ENCODE results near the gene ZNF444.

ZNF444 gene

DNA sequence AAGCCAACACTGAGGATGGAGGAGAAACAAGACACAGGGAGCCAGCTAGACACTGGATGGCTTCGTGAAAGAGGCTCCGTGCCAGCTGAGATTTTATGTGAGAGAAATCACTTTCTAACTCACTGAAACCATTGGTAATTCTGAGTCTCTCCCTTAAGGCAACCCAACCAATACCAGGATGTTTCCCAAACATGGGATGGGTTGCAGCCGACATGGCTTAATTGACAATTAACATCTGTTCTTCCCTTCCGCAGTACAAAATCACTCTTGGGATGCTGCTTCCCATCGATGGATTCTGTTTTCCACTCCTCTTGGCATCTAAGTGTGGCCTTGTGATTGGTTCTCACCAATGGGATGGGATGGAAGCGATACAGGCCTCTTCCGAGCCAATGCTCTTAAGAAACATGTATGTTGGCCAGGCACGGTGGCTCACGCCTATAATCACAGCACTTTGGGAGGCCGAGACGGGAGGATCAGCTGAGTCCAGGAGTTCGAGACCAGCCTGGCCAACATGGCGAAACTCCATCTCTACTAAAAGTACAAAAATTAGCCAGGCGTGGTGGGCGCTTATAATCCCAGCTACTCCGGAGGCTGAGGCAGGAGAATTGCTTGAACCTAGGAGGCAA lies 17.7 kb upstream of the ZNF444 start:
- DNase-seq = no peak

DNA sequence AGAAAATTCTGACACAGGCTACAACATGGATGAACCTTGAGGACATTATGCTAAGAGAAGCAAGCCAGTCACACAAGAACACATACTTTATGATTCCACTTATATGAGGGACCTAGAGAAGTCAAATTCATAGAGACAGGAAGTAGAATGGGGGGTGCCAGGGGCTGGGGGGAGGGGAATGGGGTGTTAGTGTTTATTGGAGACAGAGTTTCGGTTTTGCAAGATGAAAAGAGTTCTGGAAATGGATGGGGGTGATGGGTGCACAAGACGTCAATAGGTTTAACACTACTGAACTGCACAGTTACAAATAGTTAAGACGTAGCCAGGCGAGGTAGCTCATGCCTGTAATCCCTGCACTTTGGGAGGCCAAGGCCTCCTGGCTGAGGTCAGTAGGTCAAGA lies 16.5 kb upstream of the ZNF444 start:
- no peak for DNase-seq

DNA sequence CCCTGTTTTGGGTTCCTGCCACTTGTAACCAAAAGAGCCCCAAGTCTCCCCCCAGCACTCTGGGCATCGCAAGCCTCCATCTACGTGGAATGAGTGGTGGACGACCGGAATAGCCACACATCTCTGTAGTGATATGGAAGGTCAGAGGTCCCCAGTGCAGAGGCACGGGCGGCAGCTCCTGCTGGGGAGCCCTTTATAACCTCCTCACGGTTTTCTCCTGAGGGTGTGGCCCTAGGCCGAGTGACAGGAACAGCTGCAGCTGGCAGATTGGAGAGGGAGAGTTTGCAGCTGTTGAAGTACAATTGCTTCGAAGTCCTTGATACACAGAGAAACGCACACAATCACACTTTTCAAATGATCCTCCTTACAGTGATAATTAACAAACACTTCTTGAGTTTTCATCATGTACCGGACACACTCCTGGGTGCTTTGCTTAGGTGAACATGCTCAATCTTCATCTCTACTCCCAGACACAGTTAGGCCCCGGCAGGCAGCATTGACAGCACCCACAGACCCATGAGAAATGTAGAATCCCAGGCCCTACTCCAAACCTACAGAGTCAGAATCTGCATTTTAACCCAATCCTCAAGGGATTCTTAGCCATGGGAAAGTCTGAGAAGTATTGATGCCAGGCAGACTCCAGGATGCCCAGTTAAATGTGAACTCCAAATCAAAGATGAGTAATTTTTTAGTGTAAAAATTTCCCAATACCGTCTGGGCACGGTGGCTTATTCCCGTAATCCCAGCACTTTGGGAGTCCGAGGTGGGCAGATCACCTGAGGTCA lies 15.1 kb upstream of the ZNF444 start:
- DNase-seq = no peak

DNA sequence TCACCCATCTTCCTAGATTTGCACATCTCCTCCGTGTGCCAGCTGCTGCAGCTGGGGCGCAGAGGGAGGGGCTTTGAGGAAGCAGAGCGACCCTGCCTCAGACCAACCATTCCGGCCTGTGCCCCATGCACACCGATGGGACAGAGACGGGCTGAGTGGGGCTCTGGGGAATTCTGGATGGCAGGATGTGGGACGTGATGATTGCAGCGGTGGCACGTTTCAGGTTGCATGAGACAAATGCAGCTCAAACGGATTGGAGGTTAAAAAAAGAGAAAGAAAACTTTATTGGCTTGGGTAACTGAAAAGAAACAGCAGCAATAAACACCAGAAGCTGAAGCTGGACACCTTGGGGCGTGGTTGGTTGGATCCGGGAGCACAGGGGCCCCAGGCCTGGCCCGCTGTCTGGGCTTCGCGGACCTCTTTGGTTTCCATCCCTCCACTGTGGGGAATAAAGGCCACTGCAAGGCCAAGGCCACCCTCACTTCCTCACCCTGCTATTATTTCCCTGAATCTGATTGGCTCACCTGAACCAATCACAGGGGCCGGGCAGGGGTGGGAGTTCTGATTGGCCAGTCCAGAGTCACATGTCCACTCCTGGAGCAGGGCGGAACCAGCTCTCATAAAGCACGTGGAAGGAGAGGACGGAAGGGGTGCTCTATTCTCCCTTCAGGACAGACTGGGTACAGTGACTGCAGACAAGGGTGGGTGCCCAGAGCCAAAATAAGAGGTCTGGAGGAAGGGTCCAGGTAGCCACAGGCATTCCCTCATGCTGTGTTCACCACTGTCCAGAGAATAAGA lies 13.9 kb upstream of the ZNF444 start:
- DNase-seq = no peak

DNA sequence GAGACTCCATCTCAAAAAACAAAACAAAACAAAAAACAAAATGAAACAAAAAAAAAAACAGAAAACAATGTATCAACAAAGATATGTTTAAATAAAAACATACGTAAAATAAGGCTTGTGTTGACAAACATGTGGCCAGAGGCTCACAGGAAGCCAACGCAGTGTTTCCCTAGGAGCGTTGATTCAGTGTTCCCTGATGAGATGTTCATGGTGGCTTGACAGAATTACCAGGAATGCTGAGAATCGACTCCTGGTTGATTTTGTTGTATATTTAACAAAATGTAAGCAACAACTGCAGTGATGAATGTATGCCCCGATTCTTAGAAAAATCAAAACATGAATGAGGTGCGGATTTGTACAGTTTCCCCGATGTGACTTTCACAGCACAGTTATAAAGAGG lies 11.1 kb upstream of the ZNF444 start:
- no peak for DNase-seq

DNA sequence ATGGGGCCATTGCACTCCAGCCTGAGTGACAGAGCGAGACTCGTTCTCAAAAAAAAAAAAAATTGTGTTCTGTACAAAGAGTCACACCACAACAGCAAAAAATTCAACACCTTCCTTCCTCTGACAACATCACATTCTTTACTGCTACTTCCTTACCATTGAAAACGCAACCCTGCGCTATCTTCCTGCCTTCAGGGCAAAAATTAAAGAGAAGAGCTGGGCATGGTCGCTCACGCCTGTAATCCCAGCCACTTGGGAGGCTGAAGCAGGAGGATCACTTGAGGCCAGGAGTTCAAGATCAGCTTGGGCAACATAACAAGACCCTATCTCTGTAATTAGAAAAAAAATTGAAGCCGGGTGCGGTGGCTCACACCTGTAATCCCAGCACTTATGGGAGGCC lies 9.4 kb upstream of the ZNF444 start:
- no peak for DNase-seq

DNA sequence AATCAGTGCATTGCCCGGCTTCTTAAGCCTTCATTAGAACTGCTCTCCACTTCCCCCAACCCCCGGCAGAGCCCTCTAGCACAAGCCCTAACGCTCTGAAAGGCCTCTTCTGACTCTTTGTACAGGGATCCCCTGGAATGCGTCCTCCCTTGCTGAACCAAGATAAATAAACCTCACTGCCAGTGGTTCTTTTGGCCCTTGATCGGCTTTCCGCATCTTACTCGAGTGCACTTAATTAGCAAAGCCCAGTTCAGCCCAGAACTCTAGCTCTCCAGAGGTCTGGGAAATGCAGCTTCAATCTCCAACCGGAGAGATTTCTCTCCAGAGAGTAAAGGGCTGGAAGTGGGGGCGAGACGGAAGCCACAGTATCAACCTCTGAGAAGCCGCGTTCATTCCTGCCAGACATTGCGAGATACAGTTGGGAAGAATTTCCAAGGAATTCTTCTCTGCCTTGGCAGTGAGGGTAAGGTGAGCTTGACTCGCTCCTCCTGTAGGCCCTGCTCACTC lies 8.7 kb upstream of the ZNF444 start:
- DNase-seq = no peak

DNA sequence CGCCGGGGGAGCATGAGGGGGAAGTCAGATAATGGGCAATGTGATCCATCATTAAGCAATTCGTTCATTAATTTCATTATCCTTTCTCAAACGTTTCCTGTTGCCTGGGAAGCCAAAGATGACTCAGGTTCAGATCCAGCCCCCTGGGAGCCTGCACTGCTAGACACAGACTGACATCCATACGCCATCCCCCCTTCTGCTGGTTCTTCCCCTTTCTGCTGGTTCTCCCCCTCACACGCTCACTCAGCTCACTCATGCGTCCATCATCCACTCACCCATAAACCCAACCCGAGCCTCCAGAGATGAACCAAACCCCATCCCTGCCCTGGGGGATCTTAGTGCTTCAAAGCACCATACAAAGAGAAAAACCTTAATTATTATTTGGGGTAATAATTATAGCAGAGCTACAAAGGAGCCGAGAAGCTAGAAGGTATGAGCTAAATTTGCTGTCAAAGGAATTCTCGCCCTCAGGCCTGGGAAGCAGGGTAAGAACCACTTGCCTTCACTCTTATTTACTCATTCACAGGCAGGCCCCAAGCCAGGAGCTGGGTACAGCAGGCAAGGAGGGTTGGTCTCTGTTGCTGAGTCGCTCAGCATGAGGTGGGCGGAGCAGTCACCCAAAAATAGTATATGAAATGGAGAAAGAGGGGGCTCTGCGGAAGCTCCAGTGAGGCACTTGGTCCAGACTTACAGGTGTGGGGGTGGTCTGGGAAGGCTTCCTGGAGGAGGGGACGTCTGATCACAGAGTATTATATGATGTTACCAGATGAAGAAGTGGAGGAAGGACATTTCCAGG lies 7.0 kb upstream of the ZNF444 start:
- DNase-seq = peak; percentile 18

DNA sequence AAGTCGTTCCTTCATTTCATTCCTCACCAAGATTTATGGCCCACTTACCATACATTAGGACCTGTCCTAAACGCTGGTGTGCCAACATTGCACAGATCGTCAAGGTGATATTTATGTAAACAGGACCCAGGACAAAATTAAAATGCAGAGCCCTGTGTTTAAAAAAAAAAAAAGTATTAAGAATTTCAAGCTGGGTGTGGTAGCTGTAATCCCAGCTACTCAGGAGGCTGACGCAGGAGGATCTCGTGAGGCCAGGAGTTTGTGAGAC lies 6.5 kb upstream of the ZNF444 start:
- no peak for DNase-seq

DNA sequence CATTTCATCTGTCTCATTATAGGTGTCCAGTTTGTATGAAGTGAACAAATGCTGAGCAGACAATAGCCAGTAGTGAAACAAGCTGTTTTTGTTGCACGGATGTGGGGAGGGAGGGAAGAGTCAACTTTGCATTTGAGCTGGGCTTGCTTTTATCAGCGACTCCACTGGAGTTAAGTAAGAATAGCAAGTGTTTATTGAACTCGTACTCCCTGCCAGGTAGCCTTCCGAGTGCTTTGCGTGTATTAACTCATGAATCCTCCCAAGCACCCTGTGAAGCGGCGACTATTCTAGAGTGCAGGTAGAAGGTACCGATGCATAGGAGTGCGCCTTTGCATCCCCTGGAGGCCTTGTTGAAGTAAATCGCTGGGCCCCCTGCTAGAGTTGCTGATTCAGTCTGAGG lies 4.7 kb upstream of the ZNF444 start:
- no peak for DNase-seq

DNA sequence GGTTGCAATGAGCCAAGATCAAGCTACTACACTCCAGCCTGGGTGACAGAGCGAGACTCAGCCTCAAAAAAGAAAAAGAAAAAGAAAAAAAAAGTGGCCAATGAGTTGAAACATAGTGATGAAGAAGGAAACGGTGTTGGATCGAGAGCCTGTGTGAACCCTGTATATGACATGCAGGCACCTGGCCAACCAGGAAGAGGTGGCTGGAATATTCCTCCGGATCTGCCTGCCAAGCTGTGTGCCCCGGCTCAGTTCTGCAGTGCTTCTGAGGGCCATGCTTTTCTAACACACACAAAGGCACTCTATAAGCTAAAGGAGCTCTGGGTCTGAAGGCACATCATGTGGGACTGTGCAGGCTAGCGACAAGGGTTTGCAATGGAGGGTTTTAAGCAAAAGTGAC lies 3.7 kb upstream of the ZNF444 start:
- no peak for DNase-seq

DNA sequence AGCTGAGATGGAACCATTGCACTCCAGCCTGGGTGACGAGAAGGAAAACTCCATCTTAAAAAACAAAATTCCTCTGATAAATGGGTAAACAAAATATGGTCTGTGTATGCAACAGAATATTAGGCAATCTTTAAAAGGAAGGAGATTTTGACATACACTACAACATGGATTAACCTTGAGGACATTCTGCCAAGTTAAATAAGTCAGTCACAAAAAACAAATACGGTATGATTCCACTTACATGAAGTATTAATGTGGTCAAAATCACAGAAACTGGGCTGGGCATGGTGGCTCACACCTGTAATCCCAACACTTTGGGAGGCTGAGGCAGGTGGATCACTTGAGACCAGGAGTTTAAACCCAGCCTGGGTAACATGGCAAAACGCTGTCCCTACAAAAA lies 3.0 kb upstream of the ZNF444 start:
- no peak for DNase-seq

DNA sequence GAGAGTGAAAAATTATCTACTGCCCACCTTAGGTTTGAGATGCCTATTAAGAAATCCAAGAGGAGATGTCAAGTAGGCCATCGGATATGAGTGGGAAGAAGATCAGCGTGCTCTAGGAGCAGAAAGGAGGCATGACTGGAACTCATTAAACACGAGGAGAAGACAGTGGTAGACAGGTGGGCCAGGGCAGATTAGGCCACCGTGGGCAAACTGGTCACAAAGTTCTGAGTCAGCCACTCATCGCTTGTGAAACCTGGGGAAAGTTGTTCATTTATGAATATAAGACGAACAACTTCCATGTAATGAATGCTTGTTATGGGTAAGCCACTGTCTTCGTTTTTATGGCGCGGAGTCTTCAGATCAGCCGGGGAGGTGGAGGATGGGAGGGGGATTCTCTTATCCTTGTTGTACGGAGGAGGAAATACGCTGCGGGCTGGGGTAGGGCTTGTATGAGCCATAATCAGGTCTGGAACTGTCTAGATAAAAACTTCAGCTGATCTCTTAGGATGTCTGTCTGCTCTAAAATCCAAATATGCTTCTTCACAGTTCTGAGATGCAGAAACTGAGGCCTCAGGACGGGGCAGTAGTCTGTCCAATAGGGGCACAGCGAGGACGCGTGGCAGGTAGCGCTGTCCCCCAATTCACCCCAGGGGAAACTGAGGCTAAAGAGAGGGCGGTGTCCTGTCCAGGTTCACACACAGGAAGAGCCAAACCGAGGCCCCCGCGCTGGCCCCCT lies 1.1 kb upstream of the ZNF444 start:
- no peak for DNase-seq

DNA sequence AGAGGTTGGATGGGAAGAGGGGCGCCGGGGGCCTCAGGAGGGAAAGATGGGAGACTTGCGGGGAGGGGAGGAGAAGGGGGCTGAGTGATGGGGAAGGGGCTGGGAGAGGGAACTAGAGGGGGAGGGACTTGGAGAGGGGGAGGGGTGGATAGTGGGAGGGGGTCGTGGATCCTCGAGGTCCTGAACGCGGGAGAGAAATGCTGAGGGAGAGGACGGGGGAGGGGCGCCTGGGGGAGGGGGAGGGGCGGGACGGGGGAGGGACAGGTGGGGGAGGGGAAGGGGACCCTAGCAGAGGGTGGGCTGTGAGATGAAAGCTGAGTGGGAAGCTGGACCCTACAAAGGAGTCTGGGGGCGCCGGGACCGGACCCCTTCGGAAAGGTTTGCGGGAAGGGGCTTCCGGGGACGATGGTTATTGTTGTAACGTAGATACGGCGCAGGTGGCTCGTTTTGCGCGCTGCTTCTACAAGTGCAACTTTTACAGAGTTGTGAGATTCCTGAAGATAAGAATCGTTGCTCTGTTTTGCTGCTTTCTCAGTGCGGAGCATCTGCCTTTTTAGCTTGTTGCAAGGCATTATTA lies 418 bp downstream of the ZNF444 start:
- DNase-seq = no peak

DNA sequence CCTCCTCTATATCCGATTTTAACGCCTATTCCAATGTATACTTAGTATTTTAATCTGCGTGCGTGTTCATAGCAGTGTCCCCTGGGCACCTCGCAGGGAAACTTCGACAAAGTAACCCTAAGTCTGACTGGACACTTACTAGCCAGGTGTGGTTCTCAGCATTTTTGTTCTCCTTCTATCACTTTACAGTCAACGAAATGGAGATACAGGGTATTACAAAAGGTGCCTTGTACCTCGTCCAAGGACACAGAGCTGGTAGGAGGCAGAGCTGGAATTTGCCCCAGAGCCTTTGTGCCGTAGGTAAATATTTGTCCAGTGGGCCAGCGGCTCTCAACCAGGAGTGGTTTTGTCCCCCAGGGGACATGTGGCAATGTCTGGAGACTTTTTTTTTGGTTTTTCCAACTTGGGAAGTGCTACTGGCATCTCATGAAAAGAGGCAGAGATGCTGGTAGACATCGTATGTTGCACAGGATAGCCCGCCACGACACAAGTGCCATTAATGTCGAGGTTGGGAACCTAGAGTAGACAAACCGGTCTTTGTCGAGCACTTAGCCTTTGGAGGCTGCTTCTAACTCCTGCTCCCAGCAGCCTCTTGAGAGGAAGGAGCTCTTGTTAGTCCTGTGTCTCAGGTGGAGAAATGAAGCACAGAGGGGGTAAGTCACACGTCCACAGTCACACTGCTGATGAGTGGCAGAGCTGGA lies 1.1 kb downstream of the ZNF444 start:
- no peak for DNase-seq

DNA sequence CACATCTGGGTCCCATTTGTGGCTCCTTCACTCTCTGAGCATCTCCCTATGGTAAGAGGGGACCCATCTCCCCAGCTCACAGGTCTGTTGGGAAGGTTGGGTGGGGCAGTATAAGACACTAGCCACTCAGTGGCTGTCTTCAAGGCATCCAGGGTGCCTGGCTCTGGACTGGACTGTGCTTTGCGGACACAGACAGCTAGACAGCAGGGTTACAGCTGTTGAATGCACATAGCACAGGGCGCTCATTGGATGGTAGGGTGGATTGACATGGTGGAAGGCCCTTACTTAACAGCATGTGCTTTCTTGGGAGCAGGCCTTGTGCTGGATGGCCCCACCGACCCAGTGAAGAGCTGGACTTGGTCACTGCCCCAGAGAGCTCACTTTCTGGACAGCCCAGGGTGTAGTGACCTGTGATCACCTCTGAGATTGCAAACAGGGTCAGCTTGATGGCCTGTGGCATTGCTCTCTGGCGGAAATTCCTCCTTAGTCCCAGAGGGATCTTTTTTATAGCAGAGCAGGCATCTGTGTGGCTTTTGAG lies 1.9 kb downstream of the ZNF444 start:
- no peak for DNase-seq

DNA sequence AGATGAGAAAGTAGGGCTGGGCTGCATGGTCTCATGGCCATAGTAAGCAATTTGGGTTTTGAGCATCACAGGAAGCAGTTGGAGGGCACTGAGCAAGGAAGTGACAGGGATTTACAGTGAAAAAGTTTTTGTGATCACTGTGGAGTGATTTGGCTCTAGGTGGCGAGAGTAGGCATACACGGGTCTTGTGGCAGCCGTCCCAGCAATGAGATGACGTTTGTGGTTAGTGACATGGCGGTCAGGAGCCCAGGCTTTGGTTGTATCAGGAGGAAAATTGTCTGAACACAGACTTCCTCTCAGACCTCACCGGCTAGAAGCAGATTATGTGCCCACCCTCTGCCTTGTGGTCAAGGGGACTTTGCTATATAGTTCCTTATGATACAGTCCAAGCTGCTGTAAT lies 3.3 kb downstream of the ZNF444 start:
- no peak for DNase-seq

DNA sequence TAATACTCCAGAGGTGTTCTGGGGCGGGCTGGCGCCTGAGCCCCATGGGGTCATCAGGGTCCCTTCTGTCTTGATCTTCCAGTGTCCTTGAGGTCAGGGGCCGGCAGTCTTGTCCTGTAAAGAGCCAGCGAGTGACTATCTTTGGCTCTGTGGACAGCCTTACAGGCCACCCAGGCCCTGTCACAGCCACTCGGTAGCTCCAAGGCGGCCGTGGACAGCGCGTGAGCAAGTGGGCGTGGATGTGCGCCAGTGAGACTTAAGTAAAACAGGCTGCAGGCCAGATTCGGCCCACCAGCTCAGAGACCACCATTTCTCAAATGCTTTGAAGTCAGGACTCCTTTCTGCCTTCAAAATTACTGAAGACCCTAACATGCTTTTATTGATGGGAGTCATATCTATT lies 3.7 kb downstream of the ZNF444 start:
- DNase-seq = no peak

DNA sequence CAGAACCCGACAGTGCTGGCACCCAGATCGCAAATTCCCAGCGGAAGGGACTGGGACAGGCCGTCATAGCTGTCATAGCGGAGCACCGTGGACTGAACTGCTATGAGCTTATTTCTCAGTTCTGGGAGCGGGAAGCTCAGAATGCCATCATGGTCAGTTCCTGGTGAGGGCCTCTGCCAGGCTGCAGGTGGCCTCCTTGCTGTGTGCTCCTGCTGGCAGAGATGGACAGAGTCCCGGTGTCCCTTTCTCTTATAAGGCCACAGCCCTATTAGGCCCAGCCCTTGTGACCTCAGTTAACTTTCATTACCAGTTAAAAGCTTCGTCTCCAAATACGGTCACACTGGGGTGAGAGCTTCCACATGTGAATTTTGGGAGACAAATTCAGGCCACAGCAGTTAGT lies 4.6 kb downstream of the ZNF444 start:
- no peak for DNase-seq

DNA sequence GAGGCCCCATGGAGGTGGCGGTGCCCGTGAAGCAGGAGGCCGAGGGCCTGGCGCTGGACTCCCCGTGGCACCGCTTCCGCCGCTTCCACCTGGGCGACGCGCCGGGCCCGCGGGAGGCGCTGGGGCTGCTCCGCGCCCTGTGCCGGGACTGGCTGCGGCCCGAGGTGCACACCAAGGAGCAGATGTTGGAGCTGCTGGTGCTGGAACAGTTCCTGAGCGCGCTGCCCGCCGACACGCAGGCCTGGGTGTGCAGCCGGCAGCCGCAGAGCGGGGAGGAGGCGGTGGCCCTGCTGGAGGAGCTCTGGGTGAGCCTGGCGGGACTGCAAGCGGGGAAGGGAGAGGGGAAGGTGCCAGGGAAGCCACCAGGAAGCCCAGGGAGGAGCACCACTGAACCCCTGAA lies 5.8 kb downstream of the ZNF444 start:
- no peak for DNase-seq

DNA sequence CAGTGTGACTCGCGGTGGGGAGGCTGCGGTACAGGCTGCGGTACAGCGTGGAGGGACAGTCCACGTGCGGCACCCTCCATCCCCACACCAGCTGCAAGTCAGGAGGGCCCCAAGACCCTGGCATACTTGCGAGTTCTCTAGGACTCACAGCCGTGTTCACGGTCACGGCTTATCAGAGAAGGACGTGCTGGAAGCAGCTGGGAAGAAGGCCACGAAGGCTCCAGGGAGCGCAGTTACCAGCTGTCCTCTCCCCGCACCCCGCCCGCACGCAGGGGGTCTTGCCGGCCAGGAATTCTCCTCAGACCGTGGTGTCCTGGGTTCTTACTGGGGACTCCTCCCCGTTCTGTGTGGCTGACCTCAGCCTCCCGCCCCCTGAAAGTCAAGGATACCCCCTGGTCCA lies 6.2 kb downstream of the ZNF444 start:
- no peak for DNase-seq
